Adipocyte (in vitro differentiated cells): ENCODE results near the gene TSPO.
"Not testable (repeated sequence)": the region's sequence is repeated elsewhere in the genome, so short reads cannot be mapped to it uniquely, and the experiment has no call there.

ENCODE experiments used
- DNase-seq: peaks from one replicate; pipeline ENCODE4 v3.0.0-alpha.2; 2015; ENCODE audit warnings: low read depth
- H3K27me3 ChIP-seq: replicated peaks from 2 replicates; pipeline ENCODE4 v1.7.0; 2013; ENCODE audit warnings: mild to moderate bottlenecking, low read length, moderate library complexity; ENCODE audit not compliant: control insufficient read depth, insufficient read depth
- H3K36me3 ChIP-seq: 2 replicates; pipeline ENCODE4 v1.7.0; 2013; ENCODE audit warnings: low read length, mild to moderate bottlenecking, moderate library complexity; ENCODE audit not compliant: control insufficient read depth, insufficient read depth, severe bottlenecking
- H3K4me1 ChIP-seq: 2 replicates; pipeline ENCODE4 v1.7.0; 2013; ENCODE audit warnings: mild to moderate bottlenecking, low read length, moderate library complexity; ENCODE audit not compliant: control insufficient read depth, insufficient read depth
- H3K4me3 ChIP-seq: 2 replicates; pipeline ENCODE4 v1.7.0; 2013; ENCODE audit warnings: mild to moderate bottlenecking, low read length, moderate library complexity
- H3K9ac ChIP-seq: 2 replicates; pipeline ENCODE4 v1.7.0; 2013; ENCODE audit warnings: mild to moderate bottlenecking, low read length, moderate library complexity
- H3K9me3 ChIP-seq: 2 replicates; pipeline ENCODE4 v1.7.0; 2013; ENCODE audit warnings: mild to moderate bottlenecking, low read length, moderate library complexity; ENCODE audit not compliant: control insufficient read depth

TSPO gene

GRCh38 chr22:43134553-43134952 is 16.8 kb upstream of the TSPO start:
- Histone ChIP-seq H3K4me3 (no peak overlapping the region), H3K27me3 (no peaks in the 10 kb centered on the region), H3K36me3 (peaks cover 36% of the 10 kb centered on the region), H3K4me1 (peaks cover 5% of the 10 kb centered on the region), H3K9me3 (no peaks in the 10 kb centered on the region), H3K9ac (no peak overlapping the region)
- DNase-seq = no peak

GRCh38 chr22:43135565-43135964 is 15.8 kb upstream of the TSPO start:
- H3K4me3 ChIP-seq = no peak overlapping the region
- H3K36me3 ChIP-seq = peaks cover 46% of the 10 kb centered on the region
- peaks cover 5% of the 10 kb centered on the region for H3K4me1 ChIP-seq

GRCh38 chr22:43136255-43136654 is 15.1 kb upstream of the TSPO start:
- DNase-seq = peak; percentile 57
- H3K4me3 ChIP-seq = no peak overlapping the region
- H3K9me3 ChIP-seq = no peaks in the 10 kb centered on the region
- H3K36me3 ChIP-seq = peaks cover 49% of the 10 kb centered on the region
- H3K9ac ChIP-seq = no peak overlapping the region
- peaks cover 5% of the 10 kb centered on the region for H3K4me1 ChIP-seq
- no peaks in the 10 kb centered on the region for H3K27me3 ChIP-seq

More at GRCh38 chr22:43135565-43135964, 15.8 kb upstream of the TSPO start:
- no peak for DNase-seq
- Histone ChIP-seq H3K27me3 (no peaks in the 10 kb centered on the region), H3K9me3 (no peaks in the 10 kb centered on the region), H3K9ac (no peak overlapping the region)

GRCh38 chr22:43136801-43137200 is 14.6 kb upstream of the TSPO start:
- no peak for DNase-seq
- peaks cover 45% of the 10 kb centered on the region for H3K36me3 ChIP-seq

GRCh38 chr22:43142880-43143562 is 8.3 kb upstream of the TSPO start, which contains the start of gene MCAT:
Gene MCAT, minus strand, starts transcription at chr22:43143398. Its CDS starts 50 bp downstream, at chr22:43143348.
- Histone ChIP-seq H3K4me1 (peaks cover 5% of the 10 kb centered on the region), H3K9ac (peak within 1 kb of the TSS; percentile 94)

More at GRCh38 chr22:43136801-43137200, 14.6 kb upstream of the TSPO start:
- Histone ChIP-seq H3K9ac (no peak overlapping the region), H3K4me1 (peaks cover 5% of the 10 kb centered on the region), H3K4me3 (no peak overlapping the region), H3K27me3 (no peaks in the 10 kb centered on the region), H3K9me3 (no peaks in the 10 kb centered on the region)

GRCh38 chr22:43144949-43145348 is 6.4 kb upstream of the TSPO start:
- Histone ChIP-seq H3K9me3 (no peaks in the 10 kb centered on the region), H3K9ac (no peak overlapping the region), H3K4me1 (peaks cover 5% of the 10 kb centered on the region), H3K36me3 (peaks cover 10% of the 10 kb centered on the region), H3K27me3 (no peaks in the 10 kb centered on the region), H3K4me3 (no peak overlapping the region)
- DNase-seq = no peak

More at GRCh38 chr22:43142880-43143562, 8.3 kb upstream of the TSPO start, which contains the start of gene MCAT:
- Histone ChIP-seq H3K36me3 (peaks cover 23% of the 10 kb centered on the region), H3K9me3 (no peaks in the 10 kb centered on the region), H3K27me3 (no peaks in the 10 kb centered on the region), H3K4me3 (peak within 1 kb of the TSS; percentile 98)
- DNase-seq = peak; percentile 89

GRCh38 chr22:43145371-43145770 is 6.0 kb upstream of the TSPO start:
- not testable (repeated sequence) for H3K36me3 ChIP-seq, H3K9ac ChIP-seq, H3K4me1 ChIP-seq, DNase-seq, H3K4me3 ChIP-seq, H3K27me3 ChIP-seq, H3K9me3 ChIP-seq

- H3K9me3 ChIP-seq, H3K4me1 ChIP-seq: not testable (repeated sequence)
These were observed 5.0 kb upstream of the TSPO start for GRCh38 chr22:43146332-43146731.

GRCh38 chr22:43147821-43148220 is 3.5 kb upstream of the TSPO start:
- no peaks in the 10 kb centered on the region for H3K36me3 ChIP-seq
- H3K9ac ChIP-seq = no peak overlapping the region
- no peaks in the 10 kb centered on the region for H3K9me3 ChIP-seq
- H3K27me3 ChIP-seq = no peaks in the 10 kb centered on the region
- peaks cover 9% of the 10 kb centered on the region for H3K4me1 ChIP-seq
- DNase-seq = no peak
- no peak overlapping the region for H3K4me3 ChIP-seq

More at GRCh38 chr22:43146332-43146731, 5.0 kb upstream of the TSPO start:
- not testable (repeated sequence) for DNase-seq, H3K36me3 ChIP-seq, H3K4me3 ChIP-seq, H3K9ac ChIP-seq, H3K27me3 ChIP-seq

- Histone ChIP-seq H3K27me3 (no peaks in the 10 kb centered on the region), H3K4me3 (no peak overlapping the region), H3K9ac (no peak overlapping the region), H3K36me3 (no peaks in the 10 kb centered on the region), H3K4me1 (peaks cover 9% of the 10 kb centered on the region), H3K9me3 (no peaks in the 10 kb centered on the region)
- peak; percentile 25 for DNase-seq
These were observed 2.8 kb upstream of the TSPO start for GRCh38 chr22:43148581-43148980.

- Histone ChIP-seq H3K36me3 (no peaks in the 10 kb centered on the region), H3K4me3 (peak overlapping the region; percentile 65), H3K4me1 (peaks cover 19% of the 10 kb centered on the region), H3K9ac (peak overlapping the region; percentile 20), H3K9me3 (no peaks in the 10 kb centered on the region), H3K27me3 (no peaks in the 10 kb centered on the region)
- no peak for DNase-seq
These were observed 590 bp upstream of the TSPO start for GRCh38 chr22:43150731-43151206.
